Measurements from ENCODE around the gene FTO.

DNA sequence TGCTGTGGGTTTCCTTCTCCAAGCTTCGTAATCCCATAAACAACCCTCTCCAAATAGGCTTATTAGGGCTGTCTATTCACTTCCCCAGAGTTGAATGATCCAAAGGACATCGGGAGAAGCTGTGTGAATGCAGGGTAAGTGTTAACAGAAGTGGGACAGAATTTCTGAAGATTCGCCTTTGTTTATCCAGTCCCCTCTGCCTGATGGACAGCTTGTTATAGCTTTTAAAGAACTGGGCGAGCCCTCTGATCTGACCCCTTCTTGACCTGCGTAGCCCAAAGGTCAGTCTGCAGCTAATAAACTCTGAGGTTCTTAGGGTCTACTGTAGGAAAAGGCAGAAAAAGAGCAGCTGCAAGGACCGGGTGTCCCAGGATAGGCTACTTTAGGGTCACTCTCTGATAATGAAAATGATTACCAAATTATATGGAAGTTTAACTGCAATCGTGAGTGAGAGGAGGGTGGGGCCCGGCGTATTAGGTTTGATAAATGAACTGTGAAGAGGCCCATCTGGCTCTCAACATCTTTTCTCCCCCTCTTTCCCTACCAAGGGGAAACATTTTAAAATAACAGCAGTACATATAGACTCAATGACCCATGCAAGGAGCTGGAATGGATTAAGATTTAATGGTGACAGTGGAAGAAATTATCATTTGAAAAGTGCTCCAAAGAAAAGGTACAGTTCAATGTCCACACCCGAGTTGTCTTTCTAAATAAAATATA, 233.4 kb downstream of the FTO start:
- TF ChIP-seq, protein P1, sequence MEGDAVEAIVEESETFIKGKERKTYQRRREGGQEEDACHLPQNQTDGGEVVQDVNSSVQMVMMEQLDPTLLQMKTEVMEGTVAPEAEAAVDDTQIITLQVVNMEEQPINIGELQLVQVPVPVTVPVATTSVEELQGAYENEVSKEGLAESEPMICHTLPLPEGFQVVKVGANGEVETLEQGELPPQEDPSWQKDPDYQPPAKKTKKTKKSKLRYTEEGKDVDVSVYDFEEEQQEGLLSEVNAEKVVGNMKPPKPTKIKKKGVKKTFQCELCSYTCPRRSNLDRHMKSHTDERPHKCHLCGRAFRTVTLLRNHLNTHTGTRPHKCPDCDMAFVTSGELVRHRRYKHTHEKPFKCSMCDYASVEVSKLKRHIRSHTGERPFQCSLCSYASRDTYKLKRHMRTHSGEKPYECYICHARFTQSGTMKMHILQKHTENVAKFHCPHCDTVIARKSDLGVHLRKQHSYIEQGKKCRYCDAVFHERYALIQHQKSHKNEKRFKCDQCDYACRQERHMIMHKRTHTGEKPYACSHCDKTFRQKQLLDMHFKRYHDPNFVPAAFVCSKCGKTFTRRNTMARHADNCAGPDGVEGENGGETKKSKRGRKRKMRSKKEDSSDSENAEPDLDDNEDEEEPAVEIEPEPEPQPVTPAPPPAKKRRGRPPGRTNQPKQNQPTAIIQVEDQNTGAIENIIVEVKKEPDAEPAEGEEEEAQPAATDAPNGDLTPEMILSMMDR (IDR thresholded peaks at IDR 0.05; ENCODE audit: insufficient read depth, low read length, poor library complexity, severe bottlenecking): no peak
- no peak for TF ChIP-seq EZH2phosphoT487 (conservative IDR thresholded peaks at IDR 0.05; ENCODE audit: low read length)
